MV-4-11 (cell line): ENCODE data around the gene NLK.
"Not testable (repeated sequence)": the region's sequence is repeated elsewhere in the genome, so short reads cannot be mapped to it uniquely, and the experiment has no call there.

ENCODE experiments used
- DNase-seq: peaks from one replicate; lab custom pipeline; 2025; lab: John Stamatoyannopoulos, UW

NLK gene

GRCh38 chr17:28232966-28233870 lies 190.7 kb downstream of the NLK start:
- DNase-seq: not testable (repeated sequence)

GRCh38 chr17:28233872-28234856 lies 191.7 kb downstream of the NLK start:
- DNase-seq: not testable (repeated sequence)

GRCh38 chr17:28235066-28235700 lies 192.7 kb downstream of the NLK start:
- DNase-seq: not testable (repeated sequence)

GRCh38 chr17:28236033-28236653 lies 193.7 kb downstream of the NLK start:
- not testable (repeated sequence) for DNase-seq

- not testable (repeated sequence) for DNase-seq
These were observed 196.2 kb downstream of the NLK start for GRCh38 chr17:28238547-28239270.

- DNase-seq: no peak
These were observed 196.8 kb downstream of the NLK start for GRCh38 chr17:28239271-28239624.

GRCh38 chr17:28240688-28241340 lies 198.3 kb downstream of the NLK start:
- DNase-seq: no peak

DNA sequence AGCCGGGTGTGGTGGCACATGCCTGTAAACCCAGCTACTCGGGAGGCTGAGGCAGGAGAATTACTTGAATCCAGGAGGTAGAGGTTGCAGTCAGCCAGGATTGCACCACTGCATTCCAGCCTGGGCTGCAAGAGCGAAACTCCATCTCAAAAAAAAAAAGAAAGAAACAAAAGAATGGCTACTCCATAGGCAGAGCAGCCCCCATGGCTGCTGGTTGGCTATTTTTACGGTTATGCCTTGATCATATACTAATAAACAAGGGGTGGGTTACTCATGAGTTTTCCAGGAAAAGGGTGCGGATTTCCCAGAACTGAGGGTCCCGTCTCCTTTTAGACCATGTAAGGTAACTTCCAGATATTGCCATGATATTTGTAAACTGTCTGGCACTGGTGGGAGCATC lies 200.3 kb downstream of the NLK start:
- DNase-seq: no peak

DNA sequence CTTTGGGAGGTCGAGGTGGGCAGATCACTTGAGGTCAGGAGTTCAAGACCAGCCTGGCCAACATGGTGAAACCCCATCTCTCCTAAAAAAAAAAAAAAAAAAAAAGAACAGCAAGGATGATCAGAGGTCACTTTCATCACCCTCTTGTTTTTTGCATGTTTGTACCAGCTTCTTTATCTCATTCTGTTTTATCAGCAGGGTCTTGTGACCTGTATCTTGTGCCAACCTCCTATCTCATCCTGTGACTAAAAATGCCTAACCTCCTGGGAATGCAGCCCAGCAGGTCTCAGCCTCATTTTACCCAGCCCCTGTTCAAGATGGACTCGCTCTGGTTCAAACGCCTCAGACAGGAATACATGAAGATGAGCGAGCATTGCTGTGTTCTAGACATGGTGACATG lies 200.8 kb downstream of the NLK start:
- DNase-seq: not testable (repeated sequence)

DNA sequence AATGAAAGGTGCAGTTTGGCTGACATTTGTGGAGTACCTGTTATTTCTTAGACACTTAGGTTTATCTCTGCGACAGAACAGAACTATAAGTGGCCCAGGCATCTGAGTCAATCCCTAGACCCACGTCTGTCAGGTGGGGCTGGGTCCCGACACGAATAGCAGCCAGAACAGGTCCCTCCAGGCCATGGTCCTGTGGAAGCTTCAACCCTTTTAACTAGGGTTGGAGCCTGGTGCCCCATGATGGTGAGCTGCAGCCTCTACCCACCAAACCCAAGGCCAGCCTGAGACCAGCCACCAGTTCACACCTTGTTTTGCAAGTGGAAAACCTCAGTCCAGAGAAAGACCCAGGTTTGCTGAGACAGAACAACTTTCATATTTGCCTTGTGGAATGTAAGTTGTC lies 202.0 kb downstream of the NLK start:
- DNase-seq: no peak
